Small intestine (tissue), 7 donors: Measurements from ENCODE around the gene PRR20G. TPM values are rescaled to one million over a fixed set of nuclear protein-coding genes. Genes with fewer than 3 reads are reported as not detected.
"Not testable (repeated sequence)": the region's sequence is repeated elsewhere in the genome, so short reads cannot be mapped to it uniquely, and the experiment has no call there.

Source experiments
- DNase-seq, 2 donors: peaks; one replicate each; pipeline versions ENCODE4 v3.0.0 to v3.0.0-alpha.2; 2013
- FAIRE-seq: peaks from 2 replicates; lab custom pipeline; 2012; peaks lifted over from hg19 to GRCh38; lab: Jason Lieb, UNC
- H3K27ac ChIP-seq, 3 donors: one replicate each; pipeline ENCODE4 v1.5.1; 2013; ENCODE audit warnings: low read length in 2 of 3, mild to moderate bottlenecking in 2 of 3, control low read depth in 1 of 3, inconsistent platforms in 1 of 3, low read depth in 1 of 3, moderate library complexity in 1 of 3
- H3K27me3 ChIP-seq, 3 donors: one replicate each; pipeline ENCODE4 v1.6.1; 2013; ENCODE audit warnings: low read length in 3 of 3, inconsistent platforms in 1 of 3; ENCODE audit not compliant: control insufficient read depth in 3 of 3, insufficient read depth in 3 of 3
- H3K36me3 ChIP-seq, 3 donors: one replicate each; pipeline ENCODE4 v1.6.1; 2013; ENCODE audit warnings: low read length in 3 of 3, inconsistent platforms in 1 of 3, low read depth in 1 of 3, mild to moderate bottlenecking in 1 of 3, moderate library complexity in 1 of 3; ENCODE audit not compliant: control insufficient read depth in 3 of 3, insufficient read depth in 2 of 3
- H3K4me1 ChIP-seq, 3 donors: one replicate each; pipeline ENCODE4 v1.6.1; 2013; ENCODE audit warnings: low read length in 2 of 3, inconsistent platforms in 1 of 3, low read depth in 1 of 3, mild to moderate bottlenecking in 1 of 3, moderate library complexity in 1 of 3; ENCODE audit not compliant: control insufficient read depth in 3 of 3, insufficient read depth in 2 of 3
- H3K4me3 ChIP-seq, 3 donors: one replicate each; pipeline ENCODE4 v1.5.1; 2013; ENCODE audit warnings: low read length in 3 of 3, control low read depth in 1 of 3, inconsistent platforms in 1 of 3, low read depth in 1 of 3, mild to moderate bottlenecking in 1 of 3, moderate library complexity in 1 of 3
- H3K9me3 ChIP-seq, 2 donors: one replicate each; pipeline ENCODE4 v1.6.1; 2013; ENCODE audit warnings: low read depth in 1 of 2, low read length in 1 of 2; ENCODE audit not compliant: control insufficient read depth in 2 of 2, insufficient read depth in 1 of 2
- WGBS, 3 donors: extraction: QIAGEN DNeasy Blood & Tissue Kit; methylation state at CpG; one replicate each; pipeline ENCODE4 v1.1.7; 2013; 5-methylcytosine and 5-hydroxymethylcytosine counted together
- polyA plus RNA-seq, 4 donors: library from polyadenylated mRNA; stranded (reverse) in 3 of 4; unstranded in 1 of 4; fragments of 200-250 nt in 3 of 4; fragments of 120-200 nt in 1 of 4; gene quantifications; one replicate each; pipeline versions ENCODE4 v1.2.1 to v1.2.3, GENCODE V29; 2013
- donor health status: healthy with polysubstance abuse.
- donor health status: control.
- donor health status: control.
- donor health status: Bipolar disorder and iron deficiency.
- donor health status: healthy.

The PRR20G gene
- polyA plus RNA-seq, 4 donors, result not detected

GRCh38 chr3:127293650-127294049, 5.8 kb upstream of the PRR20G start:
- H3K27me3 ChIP-seq, H3K27ac ChIP-seq, H3K9me3 ChIP-seq, FAIRE-seq, H3K4me3 ChIP-seq, DNase-seq, H3K36me3 ChIP-seq, H3K4me1 ChIP-seq: not testable (repeated sequence)
- 74 to 82% (median 77%) methylated on average over 16 of the region's 16 CpGs for WGBS, 3 donors

- FAIRE-seq (no peak), DNase-seq (no peak)
- peaks cover 0 to 4% (median 0%) of the 10 kb centered on the region in 3 donors for H3K27me3 ChIP-seq
- H3K27ac ChIP-seq, result no peak overlapping the region
- H3K36me3 ChIP-seq, result no peaks in the 10 kb centered on the region
- no peaks in the 10 kb centered on the region for H3K4me1 ChIP-seq
- no peaks in the 10 kb centered on the region for H3K9me3 ChIP-seq
- H3K4me3 ChIP-seq, result no peak overlapping the region
Measured at GRCh38 chr3:127291611-127292010, 3.8 kb upstream of the PRR20G start.

- no peak overlapping the region for H3K4me3 ChIP-seq
- DNase-seq (no peak), FAIRE-seq (no peak)
- H3K27ac ChIP-seq, result no peak overlapping the region
- H3K4me1 ChIP-seq, result no peaks in the 10 kb centered on the region
- no peaks in the 10 kb centered on the region for H3K9me3 ChIP-seq
- no peaks in the 10 kb centered on the region for H3K36me3 ChIP-seq
- H3K27me3 ChIP-seq, result peaks cover 0 to 4% (median 0%) of the 10 kb centered on the region in 3 donors
- 53 to 76% (median 59%) methylated on average over 1 of the region's 1 CpG for WGBS, 3 donors
Measured at GRCh38 chr3:127291114-127291513, 3.3 kb upstream of the PRR20G start.

- WGBS, 3 donors, result 73 to 81% (median 80%) methylated on average over 4 of the region's 4 CpGs
- no peaks in the 10 kb centered on the region for H3K9me3 ChIP-seq
- H3K4me3 ChIP-seq, result no peak overlapping the region
- H3K4me1 ChIP-seq, result no peaks in the 10 kb centered on the region
- DNase-seq, result no peak
- H3K27me3 ChIP-seq, result peaks cover 0 to 2% (median 0%) of the 10 kb centered on the region in 3 donors
- H3K27ac ChIP-seq, result no peak overlapping the region
- H3K36me3 ChIP-seq, result no peaks in the 10 kb centered on the region
- FAIRE-seq, result no peak
Measured at GRCh38 chr3:127289706-127290575, 2.1 kb upstream of the PRR20G start.

- FAIRE-seq (no peak), DNase-seq (no peak)
- Histone ChIP-seq H3K36me3 (no peaks in the 10 kb centered on the region), H3K27ac (no peak overlapping the region), H3K9me3 (no peaks in the 10 kb centered on the region), H3K4me3 (no peak overlapping the region), H3K4me1 (no peaks in the 10 kb centered on the region), H3K27me3 (no peaks in the 10 kb centered on the region)
- 88 to 89% (median 89%) methylated on average over 23 of the region's 23 CpGs for WGBS, 3 donors
Measured at GRCh38 chr3:127288921-127289705, 1.3 kb upstream of the PRR20G start.

- H3K27me3 ChIP-seq, result no peaks in the 10 kb centered on the region
- no peak overlapping the region for H3K27ac ChIP-seq
- FAIRE-seq, result no peak
- no peaks in the 10 kb centered on the region for H3K9me3 ChIP-seq
- DNase-seq, result no peak
- 90 to 95% (median 93%) methylated on average over 17 of the region's 17 CpGs for WGBS, 3 donors
- no peaks in the 10 kb centered on the region for H3K36me3 ChIP-seq
- H3K4me3 ChIP-seq, result no peak overlapping the region
- no peaks in the 10 kb centered on the region for H3K4me1 ChIP-seq
Measured at GRCh38 chr3:127288343-127288742, 497 bp upstream of the PRR20G start.

GRCh38 chr3:127286571-127287140, 1.2 kb downstream of the PRR20G start:
- Histone ChIP-seq H3K4me3 (no peak overlapping the region), H3K36me3 (no peaks in the 10 kb centered on the region), H3K27me3 (no peaks in the 10 kb centered on the region), H3K27ac (no peak overlapping the region), H3K4me1 (no peaks in the 10 kb centered on the region), H3K9me3 (no peaks in the 10 kb centered on the region)
- WGBS, 3 donors, result 60 to 69% (median 64%) methylated on average over 9 of the region's 9 CpGs
- FAIRE-seq, result no peak
- DNase-seq, result peak in 1 of 2 donors; percentile 52

GRCh38 chr3:127284258-127284657, 3.6 kb downstream of the PRR20G start:
- DNase-seq (no peak), FAIRE-seq (no peak)
- WGBS, 3 donors, result 86 to 91% (median 88%) methylated on average over 12 of the region's 12 CpGs
- Histone ChIP-seq H3K4me3 (no peak overlapping the region), H3K27me3 (no peaks in the 10 kb centered on the region), H3K27ac (no peak overlapping the region), H3K36me3 (no peaks in the 10 kb centered on the region), H3K9me3 (no peaks in the 10 kb centered on the region), H3K4me1 (no peaks in the 10 kb centered on the region)
